Ishikawa (cell line): ENCODE measurements around the gene NOL12.

Experiments used
- CEBPB ChIP-seq: IDR thresholded peaks from 2 replicates; pipeline ENCODE4 v1.6.1; 2012
- EGR1 ChIP-seq: IDR thresholded peaks from 2 replicates; pipeline ENCODE4 v1.6.1; 2012
- EP300 ChIP-seq: IDR thresholded peaks from 2 replicates; pipeline ENCODE4 v1.6.1; 2012; ENCODE audit warnings: borderline replicate concordance
- FOXM1 ChIP-seq: IDR thresholded peaks from 2 replicates; pipeline ENCODE4 v1.6.1; 2012; ENCODE audit warnings: low read depth, borderline replicate concordance
- MAX ChIP-seq: IDR thresholded peaks from 2 replicates; pipeline ENCODE4 v1.6.1; 2012
- RAD21 ChIP-seq: IDR thresholded peaks from 2 replicates; pipeline ENCODE4 v1.6.1; 2012; ENCODE audit warnings: low read depth
- REST ChIP-seq: IDR thresholded peaks from 2 replicates; pipeline ENCODE4 v1.6.1; 2012; ENCODE audit warnings: low read depth, mild to moderate bottlenecking
- TAF1 ChIP-seq: IDR thresholded peaks from 2 replicates; pipeline ENCODE4 v1.6.1; 2012; ENCODE audit warnings: low read depth, mild to moderate bottlenecking
- TCF12 ChIP-seq: IDR thresholded peaks from 2 replicates; pipeline ENCODE4 v1.6.1; 2012; ENCODE audit warnings: low read depth
- YY1 ChIP-seq: IDR thresholded peaks from 2 replicates; pipeline ENCODE4 v1.6.1; 2012; ENCODE audit warnings: low read depth
- ZBTB7A ChIP-seq: IDR thresholded peaks from 2 replicates; pipeline ENCODE4 v1.6.1; 2012; ENCODE audit warnings: low read depth

- no peak for TF ChIP-seq YY1
- no peak for TF ChIP-seq EP300
- TF ChIP-seq REST: no peak
- no peak for TF ChIP-seq TAF1
- no peak for TF ChIP-seq CEBPB
- TF ChIP-seq MAX: no peak
- no peak for TF ChIP-seq EGR1
- no peak for TF ChIP-seq ZBTB7A
- TF ChIP-seq TCF12: no peak
- no peak for TF ChIP-seq RAD21
- TF ChIP-seq FOXM1: no peak
Measured at GRCh38 chr22:37728620-37729019, 42.5 kb downstream of the NOL12 start.
